Measurements from ENCODE around the gene LHPP.

GRCh38 chr10:124433461-124433860, 28.2 kb upstream of the LHPP start:
- TF ChIP-seq RCOR1 (conservative IDR thresholded peaks at IDR 0.05; ENCODE audit: low read depth, low read length) (no peak), CTCF (IDR thresholded peaks at IDR 0.05 in 2 of 3, conservative IDR thresholded peaks at IDR 0.05 in 1 of 3; ENCODE audit: control insufficient read depth in 2 of 3, extremely low read depth in 1 of 3, insufficient read depth in 1 of 3, low read depth in 3 of 3, low read length in 3 of 3) (no peak), SPI1 (IDR thresholded peaks at IDR 0.05; ENCODE audit: borderline replicate concordance, insufficient read depth, low read depth, low read length) (no peak), USF2 (IDR thresholded peaks at IDR 0.05; ENCODE audit: borderline replicate concordance, low read depth, low read length) (no peak), ZNF207 (IDR thresholded peaks at IDR 0.05; ENCODE audit: borderline replicate concordance) (no peak), STAT3 (IDR thresholded peaks at IDR 0.05; ENCODE audit: low read depth, low read length) (no peak), ZBTB33 (IDR thresholded peaks at IDR 0.05) (no peak), HCFC1 (IDR thresholded peaks at IDR 0.05; ENCODE audit: low read length) (no peak), TAF1 (IDR thresholded peaks at IDR 0.05; ENCODE audit: borderline replicate concordance, low read depth, low read length) (no peak), MAX (IDR thresholded peaks at IDR 0.05; ENCODE audit: low read depth, low read length) (no peak), TCF7 (IDR thresholded peaks at IDR 0.05; ENCODE audit: borderline replicate concordance) (no peak), E4F1 (IDR thresholded peaks at IDR 0.05; ENCODE audit: borderline replicate concordance, partially characterized antibody) (no peak)
